Heart left ventricle (tissue), 13 donors: Measurements from ENCODE around the gene PRKCSH.

Experiments
- CTCF ChIP-seq, 12 donors: fragments of 200-600 bp; sonication (generic) in 4 of 12; IDR thresholded peaks; one replicate each; pipeline versions ENCODE4 v1.5.0 to v1.8.0; 2018 to 2022; ENCODE audit warnings: antibody characterized with exemption in 12 of 12, mild to moderate bottlenecking in 5 of 12
- POLR2A ChIP-seq, 2 donors: fragments of 450-650 bp; IDR thresholded peaks; one replicate each; pipeline ENCODE4 v1.6.1; 2017; ENCODE audit warnings: antibody characterized with exemption in 2 of 2, mild to moderate bottlenecking in 2 of 2, moderate library complexity in 2 of 2
- donor health status: ischemic (EF 13 %, LVEDD 7.1; RV severe dilation, severe dysfunction).
- donor health status: DM: no; HTN: yes; CAD: no.
- donor health status: DM: no; HTN: no; CAD: no.
- donor health status: ischemic (EF 25% LVEDD 6.9; RV normal size, moderate dysfunction).
- donor health status: ischemic (EF 25% LVEDD 5.7; RV mildly dilated, moderate dysfunction).
- donor health status: ischemic (EF 35%, LVEDD 5.7; RV mildly dilated, moderate dysfunction).
- donor health status: nonischemic (EF 11% LVEDD 7.7; RV severe dilation, severe dysfunction).
- donor health status: DM: yes; HTN: yes; CAD: no.
- donor health status: PGD.
- donor health status: ischemic (EF 29% LVEDD 5.4; RV normal size, mild dysfunction).
- donor health status: nonischemic (EF 23%, LVEDD 6.1; RV moderate dilation, normal function).

GRCh38 chr19:11387162-11388034, 48.0 kb upstream of the PRKCSH start:
- TF ChIP-seq CTCF (IDR thresholded peaks at IDR 0.05) (no peak), POLR2A (IDR thresholded peaks at IDR 0.05) (no peak)
